BLaER1 treated with 17β-estradiol and CSF1 and Interleukin-3, amounts not matched to agents 10 nM and 100 nM (cell line): ENCODE measurements around the gene ATF3.

Experiments used
- H3K27ac ChIP-seq, 11 experiments: shearing (Covaris generic); formaldehyde crosslinking; 2 replicates each; pipeline ENCODE4 v1.8.1; 2022
- H3K27me3 ChIP-seq, 11 experiments: shearing (Covaris generic); formaldehyde crosslinking; 2 replicates each; pipeline ENCODE4 v1.8.1; 2022
- H3K36me3 ChIP-seq, 11 experiments: shearing (Covaris generic); formaldehyde crosslinking; 2 replicates each; pipeline ENCODE4 v1.8.1; 2022
- H3K4me1 ChIP-seq, 10 experiments: shearing (Covaris generic); formaldehyde crosslinking; 2 replicates each; pipeline ENCODE4 v1.8.1; 2022
- H3K4me2 ChIP-seq, 11 experiments: shearing (Covaris generic); formaldehyde crosslinking; 2 replicates each; pipeline ENCODE4 v1.8.1; 2022
- H3K4me3 ChIP-seq, 10 experiments: shearing (Covaris generic); formaldehyde crosslinking; 2 replicates each; pipeline ENCODE4 v1.8.1; 2022
- H3K9ac ChIP-seq, 11 experiments: shearing (Covaris generic); formaldehyde crosslinking; 2 replicates each; pipeline ENCODE4 v1.8.1; 2022
- H3K9me3 ChIP-seq, 11 experiments: shearing (Covaris generic); formaldehyde crosslinking; replicated peaks in 1 of 11; 2 replicates each; pipeline ENCODE4 v1.8.1; 2022
- H4K20me1 ChIP-seq, 11 experiments: shearing (Covaris generic); formaldehyde crosslinking; 2 replicates each; pipeline ENCODE4 v1.8.1; 2022
- Cebpa-rat ChIP-seq, 11 experiments: shearing (Covaris generic); IDR thresholded peaks; 2 replicates each; pipeline ENCODE4 v1.8.1; 2022

ATF3 gene

GRCh38 chr1:212600980-212601379, 7.6 kb upstream of the ATF3 start:
- no peak overlapping the region for H3K9ac ChIP-seq
- H4K20me1 ChIP-seq: peaks cover 0 to 3% (median 0%) of the 10 kb centered on the region in 11 experiments; a peak in 2 of 22 replicates
- H3K27me3 ChIP-seq: peaks cover 21 to 40% (median 32%) of the 10 kb centered on the region in 11 experiments
- no peak overlapping the region for H3K4me2 ChIP-seq
- H3K4me3 ChIP-seq: no peak overlapping the region
- peaks cover 7 to 16% (median 10%) of the 10 kb centered on the region in 10 experiments; a peak in 19 of 20 replicates for H3K4me1 ChIP-seq
- no peak overlapping the region for H3K27ac ChIP-seq
- no peaks in the 10 kb centered on the region for H3K36me3 ChIP-seq
- no peak for TF ChIP-seq Cebpa-rat (IDR thresholded peaks at IDR 0.05)
- 0 out of 22 replicates have a peak, but pooled peaks cover 0 to 4% (median 0%) of the 10 kb centered on the region in 11 experiments for H3K9me3 ChIP-seq

GRCh38 chr1:212601524-212601923, 7.0 kb upstream of the ATF3 start:
- Histone ChIP-seq H3K36me3 (no peaks in the 10 kb centered on the region), H4K20me1 (peaks cover 0 to 8% (median 0%) of the 10 kb centered on the region in 11 experiments; a peak in 5 of 22 replicates), H3K4me2 (no peak overlapping the region), H3K4me1 (peaks cover 2 to 14% (median 6%) of the 10 kb centered on the region in 10 experiments; a peak in 19 of 20 replicates), H3K27me3 (peaks cover 26 to 45% (median 38%) of the 10 kb centered on the region in 11 experiments), H3K27ac (no peak overlapping the region), H3K4me3 (no peak overlapping the region), H3K9ac (no peak overlapping the region), H3K9me3 (0 out of 22 replicates have a peak, but pooled peaks cover 0 to 4% (median 0%) of the 10 kb centered on the region in 11 experiments)
- no peak for TF ChIP-seq Cebpa-rat (IDR thresholded peaks at IDR 0.05)

- H3K27me3 ChIP-seq: peaks cover 43 to 69% (median 56%) of the 10 kb centered on the region in 11 experiments
- peaks cover 13 to 28% (median 26%) of the 10 kb centered on the region in 10 experiments for H3K4me1 ChIP-seq
- H3K27ac ChIP-seq: no peak overlapping the region; a peak in 1 of 22 replicates
- H3K9ac ChIP-seq: no peak overlapping the region; a peak in 1 of 22 replicates
- H3K4me2 ChIP-seq: peak overlapping the region in 1 of 11 experiments; percentile 96; a peak in 3 of 22 replicates
- peaks cover 0 to under 1% (median 0%) of the 10 kb centered on the region in 11 experiments; a peak in 2 of 22 replicates for H3K36me3 ChIP-seq
- H4K20me1 ChIP-seq: peaks cover 0 to 34% (median 23%) of the 10 kb centered on the region in 11 experiments; a peak in 20 of 22 replicates
- 0 out of 22 replicates have a peak, but pooled peaks cover 0 to 4% (median 0%) of the 10 kb centered on the region in 11 experiments for H3K9me3 ChIP-seq
- TF ChIP-seq Cebpa-rat (IDR thresholded peaks at IDR 0.05): no peak
- no peak overlapping the region for H3K4me3 ChIP-seq
Measured at GRCh38 chr1:212605441-212606394, 2.8 kb upstream of the ATF3 start.

DNA sequence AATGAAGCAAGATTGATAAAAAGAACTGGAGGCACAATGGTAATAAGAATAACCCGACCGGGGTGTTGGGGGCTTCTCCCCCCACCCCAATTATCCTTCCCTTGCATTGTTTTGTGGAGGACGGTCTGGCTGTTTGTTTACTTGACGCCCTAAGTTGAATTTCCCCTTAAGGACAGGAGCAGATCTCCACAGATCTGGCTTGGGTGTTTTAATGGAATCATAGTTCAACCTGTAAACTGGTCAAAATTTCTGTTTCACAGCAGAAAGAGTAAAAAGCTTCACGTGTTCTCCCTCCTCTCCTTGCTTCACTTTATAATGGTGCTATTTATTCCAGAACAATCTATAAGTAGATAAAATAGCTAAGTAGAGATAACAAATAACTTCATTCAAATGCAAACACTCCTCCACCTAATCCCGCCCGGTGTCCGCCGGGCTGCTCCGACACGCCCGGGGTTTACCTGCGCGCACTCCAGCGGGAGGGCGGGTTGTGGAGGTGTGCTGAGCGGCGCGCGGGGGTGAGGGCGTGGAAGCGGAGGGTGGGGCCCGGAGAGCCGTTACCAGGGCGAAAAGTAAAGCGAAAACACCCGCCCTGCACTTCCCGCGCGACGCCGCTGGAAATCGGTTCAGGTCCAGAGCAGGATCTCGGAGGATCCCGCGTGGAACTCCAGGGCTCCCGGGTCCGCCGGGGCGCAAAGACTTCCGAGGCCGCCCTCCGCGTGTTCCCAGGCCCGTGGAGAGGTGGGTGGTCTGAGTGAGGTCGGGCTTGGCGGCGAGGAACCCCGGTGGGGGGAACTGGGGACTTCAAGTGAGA, 2.0 kb upstream of the ATF3 start:
- Histone ChIP-seq H3K4me2 (peak overlapping the region; percentile 93 to 100 (median 99)), H3K27me3 (peaks cover 43 to 73% (median 56%) of the 10 kb centered on the region in 11 experiments), H3K9me3 (0 out of 22 replicates have a peak, but pooled peaks cover 0 to 4% (median 0%) of the 10 kb centered on the region in 11 experiments), H4K20me1 (peaks cover 0 to 43% (median 32%) of the 10 kb centered on the region in 11 experiments; a peak in 20 of 22 replicates), H3K36me3 (peaks cover 0 to 8% (median 0%) of the 10 kb centered on the region in 11 experiments; a peak in 3 of 22 replicates), H3K9ac (peak overlapping the region in 10 of 11 experiments; percentile 42 to 100 (median 96); a peak in 17 of 22 replicates), H3K4me1 (peaks cover 22 to 36% (median 34%) of the 10 kb centered on the region in 10 experiments), H3K4me3 (peak overlapping the region; percentile 69 to 86 (median 81)), H3K27ac (peak overlapping the region in 6 of 11 experiments; percentile 13 to 99 (median 70); a peak in 9 of 22 replicates)
- TF ChIP-seq Cebpa-rat (IDR thresholded peaks at IDR 0.05): no peak

DNA sequence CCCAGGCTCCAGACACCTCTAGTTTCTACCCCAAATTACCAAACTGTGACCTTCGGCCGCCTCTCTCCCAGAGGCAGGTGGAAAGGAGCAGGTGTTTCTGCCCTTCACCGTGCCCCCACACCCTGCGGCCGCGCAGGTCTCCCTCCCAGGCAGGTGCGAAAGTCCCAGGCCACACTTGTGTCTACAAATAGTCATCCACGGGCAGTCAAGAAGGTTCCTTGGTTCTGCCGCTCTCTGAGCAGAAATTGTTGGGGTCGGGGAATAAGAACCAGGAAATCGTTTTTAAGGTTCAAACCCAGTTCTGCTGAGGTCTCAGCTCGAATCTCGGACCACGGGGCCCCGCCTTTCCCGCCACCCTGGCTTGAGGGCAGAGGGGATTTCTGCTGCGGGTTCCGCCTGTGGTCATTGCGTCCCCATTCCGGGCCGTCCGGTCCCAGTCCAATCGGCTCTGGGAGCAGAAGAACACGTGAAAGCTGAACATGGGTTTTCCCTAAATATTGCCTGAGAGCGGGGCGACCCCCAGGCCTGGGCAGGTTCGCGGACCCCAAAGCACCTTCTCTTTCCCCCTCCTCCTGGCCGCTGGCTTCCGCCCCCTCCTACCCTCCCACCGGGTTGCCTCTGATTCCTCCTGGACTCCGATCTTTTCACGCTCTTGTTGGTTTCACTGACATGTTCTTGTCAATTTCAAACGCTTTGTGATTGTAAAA, 1.2 kb upstream of the ATF3 start:
- Histone ChIP-seq H4K20me1 (peaks cover 5 to 50% (median 39%) of the 10 kb centered on the region in 11 experiments; a peak in 20 of 22 replicates), H3K9me3 (0 out of 22 replicates have a peak, but pooled peaks cover 0 to 4% (median 0%) of the 10 kb centered on the region in 11 experiments), H3K4me1 (peaks cover 28 to 43% (median 35%) of the 10 kb centered on the region in 10 experiments), H3K27ac (peak overlapping the region in 9 of 11 experiments; percentile 56 to 99 (median 72); a peak in 18 of 22 replicates), H3K9ac (peak overlapping the region; percentile 61 to 100 (median 96)), H3K4me2 (peak overlapping the region; percentile 93 to 100 (median 99)), H3K4me3 (peak overlapping the region; percentile 69 to 86 (median 81)), H3K36me3 (peaks cover 0 to 16% (median 0%) of the 10 kb centered on the region in 11 experiments; a peak in 3 of 22 replicates), H3K27me3 (peaks cover 43 to 68% (median 56%) of the 10 kb centered on the region in 11 experiments)
- TF ChIP-seq Cebpa-rat (IDR thresholded peaks at IDR 0.05): no peak

- Histone ChIP-seq H3K27me3 (peaks cover 43 to 62% (median 53%) of the 10 kb centered on the region in 11 experiments), H3K4me3 (peak overlapping the region; percentile 69 to 86 (median 81)), H3K9me3 (0 out of 22 replicates have a peak, but pooled peaks cover 0 to 4% (median 0%) of the 10 kb centered on the region in 11 experiments), H3K27ac (peak overlapping the region; percentile 56 to 99 (median 88)), H3K4me1 (peaks cover 28 to 48% (median 41%) of the 10 kb centered on the region in 10 experiments), H3K9ac (peak overlapping the region; percentile 61 to 100 (median 96)), H4K20me1 (peaks cover 10 to 56% (median 40%) of the 10 kb centered on the region in 11 experiments; a peak in 20 of 22 replicates), H3K4me2 (peak overlapping the region; percentile 93 to 100 (median 99)), H3K36me3 (peaks cover 0 to 20% (median 0%) of the 10 kb centered on the region in 11 experiments; a peak in 3 of 22 replicates)
- no peak for TF ChIP-seq Cebpa-rat (IDR thresholded peaks at IDR 0.05)
Measured at GRCh38 chr1:212607913-212608391, 609 bp upstream of the ATF3 start.
